GM23338 (cell line): ENCODE data around the gene PNKP. TPM values are rescaled to one million over a fixed set of nuclear protein-coding genes. Genes with fewer than 3 reads are reported as not detected.

Experiments used
- ATAC-seq: fragments of 200-7000 bp; cut with Tn5 transposase; 3 replicates; pipeline ENCODE4 v1.9.1; 2020
- DNase-seq: peaks from one replicate; pipeline ENCODE4 v3.0.0-alpha.2; 2015; ENCODE audit warnings: low spot score
- H2AFZ ChIP-seq: fragments of 200-600 bp; sonication (generic); 2 replicates; pipeline ENCODE4 v1.8.0; 2016; ENCODE audit warnings: antibody characterized with exemption, mild to moderate bottlenecking, moderate library complexity
- H3F3A ChIP-seq: fragments of 200-600 bp; sonication (generic); replicated peaks from 2 replicates; pipeline ENCODE4 v1.8.0; 2017; ENCODE audit warnings: antibody characterized with exemption, mixed run types, low read depth
- H3K27ac ChIP-seq: fragments of 200-600 bp; sonication (generic); 2 replicates; pipeline ENCODE4 v1.6.1; 2016; ENCODE audit warnings: low read depth
- H3K27me3 ChIP-seq: fragments of 200-600 bp; sonication (generic); 2 replicates; pipeline ENCODE4 v1.8.0; 2016; ENCODE audit warnings: mild to moderate bottlenecking, mixed run types, moderate library complexity; ENCODE audit not compliant: insufficient read depth
- H3K36me3 ChIP-seq: fragments of 200-600 bp; sonication (generic); 2 replicates; pipeline ENCODE4 v1.8.0; 2016; ENCODE audit warnings: mild to moderate bottlenecking; ENCODE audit not compliant: insufficient read depth
- H3K4me1 ChIP-seq: fragments of 200-600 bp; sonication (generic); 2 replicates; pipeline ENCODE4 v1.8.0; 2016; ENCODE audit warnings: mild to moderate bottlenecking, moderate library complexity; ENCODE audit not compliant: insufficient read depth
- H3K4me2 ChIP-seq: fragments of 200-600 bp; sonication (generic); 2 replicates; pipeline ENCODE4 v1.7.1; 2017; ENCODE audit warnings: mixed run types
- H3K4me3 ChIP-seq: fragments of 200-600 bp; sonication (generic); 2 replicates; pipeline ENCODE4 v1.6.1; 2016; ENCODE audit warnings: mixed run types
- H3K79me2 ChIP-seq: fragments of 200-600 bp; sonication (generic); replicated peaks from 2 replicates; pipeline ENCODE4 v1.8.0; 2017; ENCODE audit warnings: mild to moderate bottlenecking; ENCODE audit not compliant: insufficient read depth
- H3K9me2 ChIP-seq: fragments of 200-600 bp; sonication (generic); 2 replicates; pipeline ENCODE4 v1.8.0; 2017; ENCODE audit not compliant: insufficient read depth
- H4K20me1 ChIP-seq: fragments of 200-600 bp; sonication (generic); replicated peaks from 2 replicates; pipeline ENCODE4 v1.8.0; 2017; ENCODE audit warnings: mild to moderate bottlenecking; ENCODE audit not compliant: insufficient read depth
- H3K27ac Mint-ChIP-seq: 2 replicates; pipeline ENCODE4 v1.8.0; 2020; ENCODE audit warnings: inconsistent platforms, mild to moderate bottlenecking, moderate library complexity, mixed read lengths
- H3K27me3 Mint-ChIP-seq: 3 replicates; pipeline ENCODE4 v1.8.0; 2022; ENCODE audit warnings: low read depth, mild to moderate bottlenecking, moderate library complexity, mixed read lengths, inconsistent platforms; ENCODE audit not compliant: insufficient read depth, poor library complexity
- H3K36me3 Mint-ChIP-seq: 3 replicates; pipeline ENCODE4 v1.8.0; 2021; ENCODE audit warnings: low read depth, mild to moderate bottlenecking, inconsistent platforms, moderate library complexity, mixed read lengths
- H3K4me1 Mint-ChIP-seq: 3 replicates; pipeline ENCODE4 v1.8.0; 2020; ENCODE audit warnings: mild to moderate bottlenecking, inconsistent platforms, mixed read lengths
- H3K4me3 Mint-ChIP-seq: 3 replicates; pipeline ENCODE4 v1.8.0; 2021; ENCODE audit warnings: moderate library complexity, mild to moderate bottlenecking, inconsistent platforms, mixed read lengths
- H3K9me3 Mint-ChIP-seq: 3 replicates; pipeline ENCODE4 v1.8.0; 2020; ENCODE audit warnings: moderate library complexity, mild to moderate bottlenecking, inconsistent platforms, mixed read lengths
- CREB1 ChIP-seq: fragments of 250-450 bp; sonication (Bioruptor Pico); IDR thresholded peaks from 2 replicates; pipeline ENCODE4 v1.5.0; 2020; ENCODE audit warnings: low read depth, mild to moderate bottlenecking, moderate library complexity
- EZH2 ChIP-seq: fragments of 200-600 bp; sonication (generic); IDR thresholded peaks from one replicate; pipeline ENCODE4 v1.8.0; 2017; ENCODE audit warnings: antibody characterized with exemption, mild to moderate bottlenecking, low read depth; ENCODE audit not compliant: unreplicated experiment
- EZH2phosphoT487 ChIP-seq: fragments of 200-600 bp; sonication (generic); IDR thresholded peaks from one replicate; pipeline ENCODE4 v1.8.1; 2018; ENCODE audit warnings: antibody characterized with exemption; ENCODE audit not compliant: unreplicated experiment
- JUNB ChIP-seq: IDR thresholded peaks from one replicate; pipeline ENCODE4 v1.6.1; 2016; ENCODE audit warnings: antibody characterized with exemption; ENCODE audit not compliant: unreplicated experiment
- NANOG ChIP-seq: IDR thresholded peaks from 2 replicates; pipeline ENCODE4 v1.6.1; 2016; ENCODE audit warnings: antibody characterized with exemption, borderline replicate concordance
- POLR2AphosphoS5 ChIP-seq: IDR thresholded peaks from 2 replicates; pipeline ENCODE4 v1.6.1; 2016; ENCODE audit warnings: antibody characterized with exemption, low read depth
- STAT1 ChIP-seq: IDR thresholded peaks from one replicate; pipeline ENCODE4 v1.6.1; 2016; ENCODE audit warnings: antibody characterized with exemption; ENCODE audit not compliant: unreplicated experiment
- ZNF114 ChIP-seq: fragments of 250-450 bp; sonication (Bioruptor Pico); IDR thresholded peaks from 2 replicates; pipeline ENCODE4 v1.5.0; 2020; ENCODE audit warnings: mild to moderate bottlenecking, moderate library complexity
- ZNF331 ChIP-seq: fragments of 250-450 bp; sonication (Bioruptor Pico); IDR thresholded peaks from 2 replicates; pipeline ENCODE4 v1.5.0; 2020; ENCODE audit warnings: low read depth, mild to moderate bottlenecking, moderate library complexity
- polyA plus RNA-seq: library from polyadenylated mRNA; unstranded; fragments of >200 nt; fragmentation: Nextera tagmentation; extraction: Ambion mirVana; gene quantifications from 2 replicates; pipeline ENCODE4 v1.2.1, GENCODE V29; 2016
- total RNA-seq: library from RNA; depleted of rRNA; stranded (reverse); fragments of >200 nt; shearing (Covaris generic); gene quantifications from 2 replicates; pipeline ENCODE4 v1.2.3, GENCODE V29; 2014
- TF ChIP-seq, protein P1 (sequence below): IDR thresholded peaks from one replicate; pipeline ENCODE4 v1.6.1; 2018; ENCODE audit warnings: antibody characterized with exemption; ENCODE audit not compliant: unreplicated experiment
- TF ChIP-seq, protein P2 (sequence below): fragments of 250-450 bp; sonication (Bioruptor Pico); IDR thresholded peaks from 2 replicates; pipeline ENCODE4 v1.5.0; 2020; ENCODE audit warnings: mild to moderate bottlenecking, moderate library complexity
- TF ChIP-seq, protein P3 (sequence below): IDR thresholded peaks from 2 replicates; pipeline ENCODE4 v1.6.1; 2016; ENCODE audit warnings: antibody characterized with exemption
- TF ChIP-seq, protein P4 (sequence below), 2 experiments: fragments of 200-600 bp in 1 of 2; sonication (generic) in 1 of 2; conservative IDR thresholded peaks; 2 replicates each; pipeline versions ENCODE4 v1.5.1 to v1.6.1; 2016 to 2017; ENCODE audit warnings: antibody characterized with exemption in 2 of 2, low read depth in 2 of 2, mild to moderate bottlenecking in 2 of 2, moderate library complexity in 1 of 2

The PNKP gene
- total and polyA plus RNA-seq, 2 experiments from 2014 or later: 99.6 to 109 TPM

DNA sequence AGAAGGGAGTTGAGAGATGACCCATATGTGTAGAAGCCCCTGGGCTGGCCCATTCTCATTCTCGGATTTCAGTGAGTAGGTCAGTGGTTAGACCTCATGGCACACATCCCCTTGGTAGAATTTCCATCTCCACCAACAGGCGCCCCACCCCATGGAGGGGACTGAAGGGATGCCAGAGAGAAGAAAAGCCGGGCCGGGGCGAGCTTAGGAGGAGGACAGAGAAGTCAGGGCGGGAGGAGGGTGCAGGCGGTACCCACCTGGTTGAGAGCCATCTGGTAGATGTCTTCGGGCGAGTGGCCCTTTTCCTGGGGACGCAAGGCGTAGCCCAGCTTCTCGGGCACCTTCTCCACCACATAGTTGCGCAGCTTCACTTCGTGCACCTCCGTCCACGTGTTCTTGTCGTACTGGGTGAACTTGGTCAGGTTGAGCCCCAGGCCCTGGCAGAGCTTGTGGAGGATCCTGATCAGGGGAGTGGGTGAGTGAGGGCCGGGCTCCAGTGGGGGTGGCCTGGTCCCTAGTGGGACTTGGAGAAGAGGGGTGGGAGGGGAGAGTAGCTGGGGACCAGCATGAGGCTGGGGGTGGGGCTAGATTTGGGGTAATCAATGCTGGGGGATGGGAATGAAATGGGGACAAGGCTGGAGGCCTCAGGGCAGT lies 26.8 kb upstream of the PNKP start:
- H3K4me3 ChIP-seq: no peak overlapping the region
- TF ChIP-seq EZH2 (no peak), JUNB (no peak), POLR2AphosphoS5 (no peak), NANOG (no peak), CREB1 (CRISPR knock-in tag) (no peak), ZNF331 (CRISPR knock-in tag) (no peak), ZNF114 (CRISPR knock-in tag) (no peak), STAT1 (no peak), EZH2phosphoT487 (no peak)
- TF ChIP-seq, protein P1, sequence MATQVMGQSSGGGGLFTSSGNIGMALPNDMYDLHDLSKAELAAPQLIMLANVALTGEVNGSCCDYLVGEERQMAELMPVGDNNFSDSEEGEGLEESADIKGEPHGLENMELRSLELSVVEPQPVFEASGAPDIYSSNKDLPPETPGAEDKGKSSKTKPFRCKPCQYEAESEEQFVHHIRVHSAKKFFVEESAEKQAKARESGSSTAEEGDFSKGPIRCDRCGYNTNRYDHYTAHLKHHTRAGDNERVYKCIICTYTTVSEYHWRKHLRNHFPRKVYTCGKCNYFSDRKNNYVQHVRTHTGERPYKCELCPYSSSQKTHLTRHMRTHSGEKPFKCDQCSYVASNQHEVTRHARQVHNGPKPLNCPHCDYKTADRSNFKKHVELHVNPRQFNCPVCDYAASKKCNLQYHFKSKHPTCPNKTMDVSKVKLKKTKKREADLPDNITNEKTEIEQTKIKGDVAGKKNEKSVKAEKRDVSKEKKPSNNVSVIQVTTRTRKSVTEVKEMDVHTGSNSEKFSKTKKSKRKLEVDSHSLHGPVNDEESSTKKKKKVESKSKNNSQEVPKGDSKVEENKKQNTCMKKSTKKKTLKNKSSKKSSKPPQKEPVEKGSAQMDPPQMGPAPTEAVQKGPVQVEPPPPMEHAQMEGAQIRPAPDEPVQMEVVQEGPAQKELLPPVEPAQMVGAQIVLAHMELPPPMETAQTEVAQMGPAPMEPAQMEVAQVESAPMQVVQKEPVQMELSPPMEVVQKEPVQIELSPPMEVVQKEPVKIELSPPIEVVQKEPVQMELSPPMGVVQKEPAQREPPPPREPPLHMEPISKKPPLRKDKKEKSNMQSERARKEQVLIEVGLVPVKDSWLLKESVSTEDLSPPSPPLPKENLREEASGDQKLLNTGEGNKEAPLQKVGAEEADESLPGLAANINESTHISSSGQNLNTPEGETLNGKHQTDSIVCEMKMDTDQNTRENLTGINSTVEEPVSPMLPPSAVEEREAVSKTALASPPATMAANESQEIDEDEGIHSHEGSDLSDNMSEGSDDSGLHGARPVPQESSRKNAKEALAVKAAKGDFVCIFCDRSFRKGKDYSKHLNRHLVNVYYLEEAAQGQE: no peak
- TF ChIP-seq, protein P2, sequence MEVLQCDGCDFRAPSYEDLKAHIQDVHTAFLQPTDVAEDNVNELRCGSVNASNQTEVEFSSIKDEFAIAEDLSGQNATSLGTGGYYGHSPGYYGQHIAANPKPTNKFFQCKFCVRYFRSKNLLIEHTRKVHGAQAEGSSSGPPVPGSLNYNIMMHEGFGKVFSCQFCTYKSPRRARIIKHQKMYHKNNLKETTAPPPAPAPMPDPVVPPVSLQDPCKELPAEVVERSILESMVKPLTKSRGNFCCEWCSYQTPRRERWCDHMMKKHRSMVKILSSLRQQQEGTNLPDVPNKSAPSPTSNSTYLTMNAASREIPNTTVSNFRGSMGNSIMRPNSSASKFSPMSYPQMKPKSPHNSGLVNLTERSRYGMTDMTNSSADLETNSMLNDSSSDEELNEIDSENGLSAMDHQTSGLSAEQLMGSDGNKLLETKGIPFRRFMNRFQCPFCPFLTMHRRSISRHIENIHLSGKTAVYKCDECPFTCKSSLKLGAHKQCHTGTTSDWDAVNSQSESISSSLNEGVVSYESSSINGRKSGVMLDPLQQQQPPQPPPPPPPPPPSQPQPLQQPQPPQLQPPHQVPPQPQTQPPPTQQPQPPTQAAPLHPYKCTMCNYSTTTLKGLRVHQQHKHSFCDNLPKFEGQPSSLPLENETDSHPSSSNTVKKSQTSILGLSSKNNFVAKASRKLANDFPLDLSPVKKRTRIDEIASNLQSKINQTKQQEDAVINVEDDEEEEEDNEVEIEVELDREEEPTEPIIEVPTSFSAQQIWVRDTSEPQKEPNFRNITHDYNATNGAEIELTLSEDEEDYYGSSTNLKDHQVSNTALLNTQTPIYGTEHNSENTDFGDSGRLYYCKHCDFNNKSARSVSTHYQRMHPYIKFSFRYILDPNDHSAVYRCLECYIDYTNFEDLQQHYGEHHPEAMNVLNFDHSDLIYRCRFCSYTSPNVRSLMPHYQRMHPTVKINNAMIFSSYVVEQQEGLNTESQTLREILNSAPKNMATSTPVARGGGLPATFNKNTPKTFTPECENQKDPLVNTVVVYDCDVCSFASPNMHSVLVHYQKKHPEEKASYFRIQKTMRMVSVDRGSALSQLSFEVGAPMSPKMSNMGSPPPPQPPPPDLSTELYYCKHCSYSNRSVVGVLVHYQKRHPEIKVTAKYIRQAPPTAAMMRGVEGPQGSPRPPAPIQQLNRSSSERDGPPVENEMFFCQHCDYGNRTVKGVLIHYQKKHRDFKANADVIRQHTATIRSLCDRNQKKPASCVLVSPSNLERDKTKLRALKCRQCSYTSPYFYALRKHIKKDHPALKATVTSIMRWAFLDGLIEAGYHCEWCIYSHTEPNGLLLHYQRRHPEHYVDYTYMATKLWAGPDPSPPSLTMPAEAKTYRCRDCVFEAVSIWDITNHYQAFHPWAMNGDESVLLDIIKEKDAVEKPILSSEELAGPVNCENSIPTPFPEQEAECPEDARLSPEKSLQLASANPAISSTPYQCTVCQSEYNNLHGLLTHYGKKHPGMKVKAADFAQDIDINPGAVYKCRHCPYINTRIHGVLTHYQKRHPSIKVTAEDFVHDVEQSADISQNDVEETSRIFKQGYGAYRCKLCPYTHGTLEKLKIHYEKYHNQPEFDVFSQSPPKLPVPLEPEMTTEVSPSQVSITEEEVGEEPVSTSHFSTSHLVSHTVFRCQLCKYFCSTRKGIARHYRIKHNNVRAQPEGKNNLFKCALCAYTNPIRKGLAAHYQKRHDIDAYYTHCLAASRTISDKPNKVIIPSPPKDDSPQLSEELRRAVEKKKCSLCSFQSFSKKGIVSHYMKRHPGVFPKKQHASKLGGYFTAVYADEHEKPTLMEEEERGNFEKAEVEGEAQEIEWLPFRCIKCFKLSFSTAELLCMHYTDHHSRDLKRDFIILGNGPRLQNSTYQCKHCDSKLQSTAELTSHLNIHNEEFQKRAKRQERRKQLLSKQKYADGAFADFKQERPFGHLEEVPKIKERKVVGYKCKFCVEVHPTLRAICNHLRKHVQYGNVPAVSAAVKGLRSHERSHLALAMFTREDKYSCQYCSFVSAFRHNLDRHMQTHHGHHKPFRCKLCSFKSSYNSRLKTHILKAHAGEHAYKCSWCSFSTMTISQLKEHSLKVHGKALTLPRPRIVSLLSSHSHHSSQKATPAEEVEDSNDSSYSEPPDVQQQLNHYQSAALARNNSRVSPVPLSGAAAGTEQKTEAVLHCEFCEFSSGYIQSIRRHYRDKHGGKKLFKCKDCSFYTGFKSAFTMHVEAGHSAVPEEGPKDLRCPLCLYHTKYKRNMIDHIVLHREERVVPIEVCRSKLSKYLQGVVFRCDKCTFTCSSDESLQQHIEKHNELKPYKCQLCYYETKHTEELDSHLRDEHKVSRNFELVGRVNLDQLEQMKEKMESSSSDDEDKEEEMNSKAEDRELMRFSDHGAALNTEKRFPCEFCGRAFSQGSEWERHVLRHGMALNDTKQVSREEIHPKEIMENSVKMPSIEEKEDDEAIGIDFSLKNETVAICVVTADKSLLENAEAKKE: no peak
- TF ChIP-seq, protein P3, sequence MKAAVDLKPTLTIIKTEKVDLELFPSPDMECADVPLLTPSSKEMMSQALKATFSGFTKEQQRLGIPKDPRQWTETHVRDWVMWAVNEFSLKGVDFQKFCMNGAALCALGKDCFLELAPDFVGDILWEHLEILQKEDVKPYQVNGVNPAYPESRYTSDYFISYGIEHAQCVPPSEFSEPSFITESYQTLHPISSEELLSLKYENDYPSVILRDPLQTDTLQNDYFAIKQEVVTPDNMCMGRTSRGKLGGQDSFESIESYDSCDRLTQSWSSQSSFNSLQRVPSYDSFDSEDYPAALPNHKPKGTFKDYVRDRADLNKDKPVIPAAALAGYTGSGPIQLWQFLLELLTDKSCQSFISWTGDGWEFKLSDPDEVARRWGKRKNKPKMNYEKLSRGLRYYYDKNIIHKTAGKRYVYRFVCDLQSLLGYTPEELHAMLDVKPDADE: no peak
- TF ChIP-seq, protein P4, sequence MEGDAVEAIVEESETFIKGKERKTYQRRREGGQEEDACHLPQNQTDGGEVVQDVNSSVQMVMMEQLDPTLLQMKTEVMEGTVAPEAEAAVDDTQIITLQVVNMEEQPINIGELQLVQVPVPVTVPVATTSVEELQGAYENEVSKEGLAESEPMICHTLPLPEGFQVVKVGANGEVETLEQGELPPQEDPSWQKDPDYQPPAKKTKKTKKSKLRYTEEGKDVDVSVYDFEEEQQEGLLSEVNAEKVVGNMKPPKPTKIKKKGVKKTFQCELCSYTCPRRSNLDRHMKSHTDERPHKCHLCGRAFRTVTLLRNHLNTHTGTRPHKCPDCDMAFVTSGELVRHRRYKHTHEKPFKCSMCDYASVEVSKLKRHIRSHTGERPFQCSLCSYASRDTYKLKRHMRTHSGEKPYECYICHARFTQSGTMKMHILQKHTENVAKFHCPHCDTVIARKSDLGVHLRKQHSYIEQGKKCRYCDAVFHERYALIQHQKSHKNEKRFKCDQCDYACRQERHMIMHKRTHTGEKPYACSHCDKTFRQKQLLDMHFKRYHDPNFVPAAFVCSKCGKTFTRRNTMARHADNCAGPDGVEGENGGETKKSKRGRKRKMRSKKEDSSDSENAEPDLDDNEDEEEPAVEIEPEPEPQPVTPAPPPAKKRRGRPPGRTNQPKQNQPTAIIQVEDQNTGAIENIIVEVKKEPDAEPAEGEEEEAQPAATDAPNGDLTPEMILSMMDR (conservative IDR thresholded peaks at IDR 0.05; ENCODE audit: low read depth in 2 of 2): no peak
- ATAC-seq (no peak), DNase-seq (no peak)
- no peaks in the 10 kb centered on the region; the same call in none of the 3 replicates for H3K9me3 Mint-ChIP-seq
- no peak overlapping the region for H3K4me2 ChIP-seq
- no peaks in the 10 kb centered on the region for H4K20me1 ChIP-seq
- H2AFZ ChIP-seq: no peak overlapping the region
- H3K27ac Mint-ChIP-seq: no peak overlapping the region
- no peak overlapping the region for H3K27ac ChIP-seq
- H3K27me3 Mint-ChIP-seq: peaks cover 26% of the 10 kb centered on the region
- peaks cover 9% of the 10 kb centered on the region; the same call in 1 of the 2 replicates for H3K4me1 ChIP-seq
- no peak overlapping the region for H3K4me3 Mint-ChIP-seq
- no peaks in the 10 kb centered on the region for H3K36me3 ChIP-seq
- H3K79me2 ChIP-seq: no peaks in the 10 kb centered on the region
- peaks cover 17% of the 10 kb centered on the region for H3K4me1 Mint-ChIP-seq
- H3K27me3 ChIP-seq: 0 out of 2 replicates have a peak, but pooled peaks cover 3% of the 10 kb centered on the region
- peaks cover 16% of the 10 kb centered on the region; the same call in 1 of the 2 replicates for H3F3A ChIP-seq
- peaks cover 8% of the 10 kb centered on the region for H3K36me3 Mint-ChIP-seq
- H3K9me2 ChIP-seq: no peaks in the 10 kb centered on the region
